GM10248 (cell line): ENCODE data around the gene MME.

ENCODE experiments used
- CTCF ChIA-PET: fragments of 300-600 bp; sonication (Branson Sonifier 250); formaldehyde crosslinking; extraction: SDS; loops from one replicate; lab custom pipeline; 2021; ENCODE audit warnings: antibody characterized with exemption; lab: Yijun Ruan, JAX
- POLR2A ChIA-PET: fragments of 350-650 bp; sonication (Branson Sonifier 250); formaldehyde crosslinking; extraction: SDS; loops from one replicate; lab custom pipeline; 2020; ENCODE audit warnings: antibody characterized with exemption; lab: Yijun Ruan, JAX
- DNase-seq: peaks from one replicate; pipeline ENCODE4 v3.0.0; 2012; ENCODE audit errors: extremely low spot score
- TF ChIP-seq, protein P1 (sequence below): IDR thresholded peaks from 2 replicates; pipeline ENCODE4 v1.5.1; 2012; ENCODE audit warnings: mild to moderate bottlenecking, low read depth; ENCODE audit errors: extremely low read depth, missing control alignments, control extremely low read depth

Gene MME

GRCh38 chr3:155088706-155089345 is 8.7 kb downstream of the MME start:
- TF ChIP-seq, protein P1, sequence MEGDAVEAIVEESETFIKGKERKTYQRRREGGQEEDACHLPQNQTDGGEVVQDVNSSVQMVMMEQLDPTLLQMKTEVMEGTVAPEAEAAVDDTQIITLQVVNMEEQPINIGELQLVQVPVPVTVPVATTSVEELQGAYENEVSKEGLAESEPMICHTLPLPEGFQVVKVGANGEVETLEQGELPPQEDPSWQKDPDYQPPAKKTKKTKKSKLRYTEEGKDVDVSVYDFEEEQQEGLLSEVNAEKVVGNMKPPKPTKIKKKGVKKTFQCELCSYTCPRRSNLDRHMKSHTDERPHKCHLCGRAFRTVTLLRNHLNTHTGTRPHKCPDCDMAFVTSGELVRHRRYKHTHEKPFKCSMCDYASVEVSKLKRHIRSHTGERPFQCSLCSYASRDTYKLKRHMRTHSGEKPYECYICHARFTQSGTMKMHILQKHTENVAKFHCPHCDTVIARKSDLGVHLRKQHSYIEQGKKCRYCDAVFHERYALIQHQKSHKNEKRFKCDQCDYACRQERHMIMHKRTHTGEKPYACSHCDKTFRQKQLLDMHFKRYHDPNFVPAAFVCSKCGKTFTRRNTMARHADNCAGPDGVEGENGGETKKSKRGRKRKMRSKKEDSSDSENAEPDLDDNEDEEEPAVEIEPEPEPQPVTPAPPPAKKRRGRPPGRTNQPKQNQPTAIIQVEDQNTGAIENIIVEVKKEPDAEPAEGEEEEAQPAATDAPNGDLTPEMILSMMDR = no peak
- no peak for DNase-seq
- ChIA-PET POLR2A (interaction anchor here (0.6 kb wide), 1 partner anchor 1600 kb away, joined by 4 read pairs; no protein-coding TSS in a partner anchor), CTCF (no interaction called here)

DNA sequence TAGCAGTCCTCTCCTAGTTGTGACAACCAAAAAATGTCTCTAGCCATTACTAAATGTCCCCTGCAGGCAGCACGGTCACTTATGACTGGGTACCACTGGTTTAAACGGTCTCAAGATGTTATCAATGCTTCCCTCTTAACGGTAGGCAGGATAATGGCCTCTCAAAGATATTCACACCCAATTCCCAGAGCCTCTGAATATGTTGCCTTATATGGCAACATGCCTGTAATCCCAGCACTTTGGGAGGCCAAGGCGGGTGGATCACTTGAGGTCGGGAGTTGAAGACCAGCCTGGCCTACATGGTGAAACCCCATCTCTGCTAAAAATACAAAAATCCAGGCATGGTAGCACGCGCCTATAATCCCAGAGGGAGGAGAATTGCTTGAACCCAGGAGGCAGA is 9.4 kb downstream of the MME start:
- POLR2A ChIA-PET = no interaction called here
- no peak for DNase-seq

DNA sequence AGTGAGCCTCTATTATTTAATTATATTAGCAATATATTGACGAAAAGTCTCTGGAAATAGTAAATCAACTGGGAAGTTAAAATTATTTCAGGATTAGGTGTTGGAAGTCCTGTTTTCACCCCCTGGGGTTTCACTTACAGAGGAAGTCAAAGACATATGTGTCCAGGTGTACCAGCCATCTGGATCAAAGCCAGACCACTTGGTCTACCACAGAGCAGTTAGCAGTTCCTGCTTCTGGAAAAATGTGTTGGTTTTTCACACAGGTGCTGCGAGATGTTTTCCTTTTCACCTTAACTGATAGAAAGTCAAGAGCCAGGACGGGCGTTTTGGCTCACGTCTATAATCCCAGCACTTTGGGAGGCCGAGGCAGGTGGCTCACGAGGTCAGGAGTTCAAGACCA is 13.1 kb downstream of the MME start:
- POLR2A ChIA-PET = no interaction called here
- CTCF ChIA-PET = interaction anchor here (0.7 kb wide), 1 partner anchor 10 kb away, joined by 3 read pairs; no protein-coding TSS in a partner anchor
- DNase-seq = no peak
- TF ChIP-seq, protein P1 = no peak

More for the DNA sequence above, 9.4 kb downstream of the MME start:
- CTCF ChIA-PET = no interaction called here
- TF ChIP-seq, protein P1 = no peak

DNA sequence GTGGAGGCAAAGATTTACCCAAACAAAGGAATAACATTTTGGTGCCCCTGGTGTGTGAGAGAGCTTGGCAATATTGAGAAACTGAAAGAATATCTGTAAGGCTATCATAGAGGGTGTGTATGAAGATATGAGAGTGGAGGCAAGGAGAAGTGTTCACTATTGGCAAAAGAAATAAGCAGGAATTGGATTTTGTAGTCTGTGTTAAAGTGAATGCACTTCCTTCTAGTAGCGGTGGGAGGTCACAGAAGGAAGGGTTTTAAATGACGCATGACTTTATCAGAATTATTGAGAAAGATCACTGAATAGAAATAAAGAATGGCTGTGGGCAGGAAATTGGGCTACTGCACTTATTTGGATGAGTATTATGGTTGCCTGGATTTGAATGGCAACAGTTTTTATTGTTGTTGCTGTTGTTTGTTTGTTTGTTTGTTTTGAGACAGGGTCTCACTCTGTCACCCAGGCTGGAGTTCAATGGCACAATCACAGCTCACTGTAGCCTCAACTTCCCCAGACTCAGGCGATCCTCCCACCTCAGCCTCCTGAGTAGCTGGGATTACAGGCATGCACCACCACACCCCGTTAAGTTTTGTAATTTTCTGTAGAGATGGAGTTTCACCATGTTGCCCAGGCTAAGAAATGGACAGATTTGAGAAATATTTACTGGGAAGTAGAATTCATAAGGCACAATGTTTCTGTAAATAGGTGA is 16.3 kb downstream of the MME start:
- DNase-seq = no peak
- CTCF ChIA-PET = no interaction called here
- TF ChIP-seq, protein P1 = no peak
- POLR2A ChIA-PET = no interaction called here

DNA sequence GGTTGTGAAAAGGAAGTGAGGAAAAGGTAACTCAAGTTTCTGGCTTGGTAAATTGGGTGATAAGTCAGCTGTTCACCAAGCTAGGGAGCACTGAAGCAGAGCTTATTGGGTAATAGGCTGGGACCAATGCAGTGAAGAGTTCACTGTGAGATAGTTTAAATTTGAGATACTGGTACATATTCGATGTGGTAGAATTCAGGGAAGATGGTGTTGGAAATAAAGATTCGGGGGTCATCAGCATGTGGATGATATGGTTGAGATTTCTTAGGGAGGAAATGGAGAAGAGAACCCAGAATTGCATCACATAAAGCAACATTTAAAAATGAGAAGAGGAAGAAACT is 16.9 kb downstream of the MME start:
- DNase-seq = no peak
- TF ChIP-seq, protein P1 = no peak
- CTCF ChIA-PET = no interaction called here
- POLR2A ChIA-PET = no interaction called here

DNA sequence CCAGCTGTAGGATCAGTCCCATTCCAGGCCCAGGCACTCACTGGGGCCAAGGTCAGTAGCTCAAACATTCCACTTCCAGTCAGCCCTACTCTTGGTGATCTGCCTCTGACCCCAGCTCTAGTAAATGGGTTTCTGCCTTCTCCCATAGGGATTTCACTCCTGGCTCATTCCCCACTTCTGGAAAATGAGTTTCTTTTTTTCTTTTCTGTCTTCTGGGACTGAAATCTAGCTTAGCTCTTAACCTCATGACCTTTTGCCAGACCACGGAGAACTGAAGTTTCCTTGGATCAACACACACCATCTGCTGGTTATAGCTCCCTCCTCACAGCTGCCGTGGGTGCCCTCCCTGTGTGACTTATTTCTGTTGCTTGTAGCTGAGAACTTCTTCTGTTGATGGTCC is 21.3 kb downstream of the MME start:
- DNase-seq = no peak

More for the DNA sequence above, 21.3 kb downstream of the MME start:
- TF ChIP-seq, protein P1 = no peak
- CTCF ChIA-PET = no interaction called here
- POLR2A ChIA-PET = no interaction called here
